Type B pancreatic cell (in vitro differentiated cells): ENCODE data around the gene ARHGAP44. TPM values are rescaled to one million over a fixed set of nuclear protein-coding genes. Genes with fewer than 3 reads are reported as not detected.

Experiments
- DNase-seq: peaks from one replicate; pipeline ENCODE4 v3.0.0; 2021; ENCODE audit warnings: mixed read lengths; ENCODE audit not compliant: unreplicated experiment; ENCODE audit errors: extremely low spot score
- H3K27ac Mint-ChIP-seq: 2 replicates; pipeline ENCODE4 v1.8.0; 2021; ENCODE audit warnings: mild to moderate bottlenecking, mixed read lengths
- H3K27me3 Mint-ChIP-seq: 2 replicates; pipeline ENCODE4 v1.8.0; 2021; ENCODE audit warnings: mixed read lengths
- H3K36me3 Mint-ChIP-seq: 2 replicates; pipeline ENCODE4 v1.8.0; 2021; ENCODE audit warnings: mixed read lengths
- H3K4me1 Mint-ChIP-seq: one replicate; pipeline ENCODE4 v1.8.0; 2021; ENCODE audit warnings: mixed read lengths; ENCODE audit not compliant: unreplicated experiment
- H3K4me3 Mint-ChIP-seq: 2 replicates; pipeline ENCODE4 v1.8.0; 2021; ENCODE audit warnings: mild to moderate bottlenecking, mixed read lengths
- H3K9me3 Mint-ChIP-seq: 2 replicates; pipeline ENCODE4 v1.8.0; 2021; ENCODE audit warnings: mixed read lengths
- CTCF ChIP-seq: fragments of 200-600 bp; sonication (generic); conservative IDR thresholded peaks from 2 replicates; pipeline ENCODE4 v1.5.0; 2021; ENCODE audit warnings: antibody characterized with exemption, mild to moderate bottlenecking
- total RNA-seq: library from RNA; stranded (reverse); gene quantifications from 2 replicates; pipeline ENCODE4 v1.2.1, GENCODE V29; 2021; ENCODE audit warnings: low replicate concordance

ARHGAP44 gene
- total RNA-seq, 1 donor from 2014 or later: 10.9 TPM

- Mint-ChIP-seq H3K27ac (no peak overlapping the region), H3K27me3 (no peaks in the 10 kb centered on the region), H3K4me1 (peaks cover 4% of the 10 kb centered on the region), H3K4me3 (no peak overlapping the region), H3K9me3 (peaks cover 8% of the 10 kb centered on the region), H3K36me3 (peaks cover 31% of the 10 kb centered on the region)
- DNase-seq: no peak
- no peak for TF ChIP-seq CTCF
Measured at GRCh38 chr17:12900474-12900873, 111.2 kb downstream of the ARHGAP44 start.

GRCh38 chr17:12902046-12902445 is 112.7 kb downstream of the ARHGAP44 start:
- peaks cover 30% of the 10 kb centered on the region for H3K36me3 Mint-ChIP-seq
- peaks cover 11% of the 10 kb centered on the region for H3K9me3 Mint-ChIP-seq
- peaks cover 4% of the 10 kb centered on the region for H3K4me1 Mint-ChIP-seq
- H3K27me3 Mint-ChIP-seq: no peaks in the 10 kb centered on the region
- no peak overlapping the region for H3K27ac Mint-ChIP-seq
- no peak for DNase-seq
- TF ChIP-seq CTCF: no peak
- H3K4me3 Mint-ChIP-seq: no peak overlapping the region

GRCh38 chr17:12907477-12907876 is 118.2 kb downstream of the ARHGAP44 start:
- H3K9me3 Mint-ChIP-seq: peaks cover 14% of the 10 kb centered on the region
- no peak overlapping the region for H3K27ac Mint-ChIP-seq
- no peak for DNase-seq
- H3K36me3 Mint-ChIP-seq: peaks cover 8% of the 10 kb centered on the region
- TF ChIP-seq CTCF: no peak
- H3K4me1 Mint-ChIP-seq: peaks cover 4% of the 10 kb centered on the region
- no peak overlapping the region for H3K4me3 Mint-ChIP-seq
- H3K27me3 Mint-ChIP-seq: no peaks in the 10 kb centered on the region

- H3K36me3 Mint-ChIP-seq: peaks cover 4% of the 10 kb centered on the region
- peaks cover 10% of the 10 kb centered on the region for H3K9me3 Mint-ChIP-seq
- H3K4me3 Mint-ChIP-seq: no peak overlapping the region
- no peak overlapping the region for H3K27ac Mint-ChIP-seq
- H3K4me1 Mint-ChIP-seq: no peaks in the 10 kb centered on the region
- no peak for TF ChIP-seq CTCF
- H3K27me3 Mint-ChIP-seq: no peaks in the 10 kb centered on the region
- DNase-seq: no peak
Measured at GRCh38 chr17:12909046-12909445, 119.7 kb downstream of the ARHGAP44 start.

GRCh38 chr17:12909511-12909910 is 120.2 kb downstream of the ARHGAP44 start:
- H3K9me3 Mint-ChIP-seq: peaks cover 10% of the 10 kb centered on the region
- H3K27me3 Mint-ChIP-seq: no peaks in the 10 kb centered on the region
- H3K4me3 Mint-ChIP-seq: no peak overlapping the region
- no peak for DNase-seq
- H3K27ac Mint-ChIP-seq: no peak overlapping the region
- H3K4me1 Mint-ChIP-seq: no peaks in the 10 kb centered on the region
- no peak for TF ChIP-seq CTCF
- H3K36me3 Mint-ChIP-seq: peaks cover 2% of the 10 kb centered on the region

- Mint-ChIP-seq H3K4me1 (no peaks in the 10 kb centered on the region), H3K4me3 (no peak overlapping the region), H3K9me3 (peaks cover 10% of the 10 kb centered on the region), H3K27me3 (no peaks in the 10 kb centered on the region), H3K36me3 (peaks cover 6% of the 10 kb centered on the region), H3K27ac (no peak overlapping the region)
- TF ChIP-seq CTCF: no peak
- DNase-seq: no peak
Measured at GRCh38 chr17:12911239-12911638, 121.9 kb downstream of the ARHGAP44 start.
